Neural cell (in vitro differentiated cells): ENCODE results near the gene CRYBB3.

Source experiments
- CTCF ChIP-seq: fragments of 450-650 bp; IDR thresholded peaks from 2 replicates; pipeline ENCODE4 v1.5.1; 2014; ENCODE audit warnings: antibody characterized with exemption, mild to moderate bottlenecking, moderate library complexity; ENCODE audit not compliant: poor library complexity, severe bottlenecking
- EP300 ChIP-seq: fragments of 450-650 bp; conservative IDR thresholded peaks from 2 replicates; pipeline ENCODE4 v1.6.1; 2014; ENCODE audit warnings: antibody characterized with exemption, mild to moderate bottlenecking, moderate library complexity; ENCODE audit not compliant: poor library complexity, severe bottlenecking
- EZH2 ChIP-seq: fragments of 200-600, 300-800 bp; shearing (Covaris generic), sonication (generic); IDR thresholded peaks from 2 replicates; pipeline ENCODE4 v1.6.1; 2014; ENCODE audit warnings: antibody characterized with exemption, low read length, borderline replicate concordance, mild to moderate bottlenecking; ENCODE audit not compliant: insufficient read depth, poor library complexity, severe bottlenecking
- MXI1 ChIP-seq: fragments of 450-650 bp; conservative IDR thresholded peaks from 2 replicates; pipeline ENCODE4 v1.6.1; 2014; ENCODE audit warnings: antibody characterized with exemption, mild to moderate bottlenecking; ENCODE audit not compliant: poor library complexity, severe bottlenecking
- POLR2AphosphoS5 ChIP-seq: IDR thresholded peaks from 2 replicates; pipeline ENCODE4 v1.6.1; 2012
- RAD21 ChIP-seq: fragments of 450-650 bp; conservative IDR thresholded peaks from 2 replicates; pipeline ENCODE4 v1.6.1; 2014; ENCODE audit warnings: antibody characterized with exemption, mild to moderate bottlenecking, moderate library complexity
- REST ChIP-seq: IDR thresholded peaks from 2 replicates; pipeline ENCODE4 v1.6.1; 2012; ENCODE audit warnings: borderline replicate concordance
- SMC3 ChIP-seq: fragments of 450-650 bp; conservative IDR thresholded peaks from 2 replicates; pipeline ENCODE4 v1.6.1; 2014; ENCODE audit warnings: antibody characterized with exemption, mild to moderate bottlenecking, moderate library complexity; ENCODE audit not compliant: poor library complexity
- TAF1 ChIP-seq: IDR thresholded peaks from 2 replicates; pipeline ENCODE4 v1.6.1; 2012; ENCODE audit warnings: low read depth

GRCh38 chr22:25182131-25183110 lies 17.2 kb upstream of the CRYBB3 start:
- TF ChIP-seq MXI1, result no peak
- TF ChIP-seq CTCF, result no peak
- no peak for TF ChIP-seq EP300
- TF ChIP-seq POLR2AphosphoS5, result no peak
- TF ChIP-seq SMC3, result no peak
- no peak for TF ChIP-seq EZH2
- TF ChIP-seq REST, result no peak
- TF ChIP-seq TAF1, result no peak
- TF ChIP-seq RAD21, result no peak
